HepG2 (cell line): ENCODE measurements around the gene JPH4. TPM values are rescaled to one million over a fixed set of nuclear protein-coding genes. Genes with fewer than 3 reads are reported as not detected.

Experiments used
- AGO1 ChIP-seq: fragments of 200-400 bp; formaldehyde crosslinking; IDR thresholded peaks from 2 replicates; pipeline ENCODE4 v1.6.1; 2017; ENCODE audit warnings: mild to moderate bottlenecking, low read depth, low read length, moderate library complexity; ENCODE audit not compliant: poor library complexity, severe bottlenecking
- ARID5B ChIP-seq: IDR thresholded peaks from 2 replicates; pipeline ENCODE4 v1.4.0; 2020; ENCODE audit warnings: mild to moderate bottlenecking, missing genetic modification reagents
- ATF1 ChIP-seq: IDR thresholded peaks from 2 replicates; pipeline ENCODE4 v1.6.1; 2016; ENCODE audit warnings: mild to moderate bottlenecking, control low read depth
- BRCA1 ChIP-seq: sonication (generic); formaldehyde crosslinking; IDR thresholded peaks from 2 replicates; pipeline ENCODE4 v1.4.0; 2020; ENCODE audit warnings: missing genetic modification reagents
- CHD2 ChIP-seq: IDR thresholded peaks from 2 replicates; pipeline ENCODE4 v1.6.1; 2011; ENCODE audit warnings: low read depth, low read length, improper control_type of control experiment
- ERF ChIP-seq: IDR thresholded peaks from 2 replicates; pipeline ENCODE4 v1.6.1; 2018; ENCODE audit warnings: missing biosample characterization, missing genetic modification reagents
- GTF3A ChIP-seq: sonication (generic); formaldehyde crosslinking; conservative IDR thresholded peaks from 2 replicates; pipeline ENCODE4 v1.4.0; 2020; ENCODE audit warnings: mild to moderate bottlenecking, missing genetic modification reagents
- HDAC6 ChIP-seq: fragments of 200-600 bp; sonication (generic); IDR thresholded peaks from 2 replicates; pipeline ENCODE4 v1.7.0; 2017; ENCODE audit warnings: mild to moderate bottlenecking, antibody characterized with exemption, low read length, low read depth
- PAF1 ChIP-seq: IDR thresholded peaks from 2 replicates; pipeline ENCODE4 v1.6.1; 2016; ENCODE audit warnings: missing genetic modification reagents, missing compliant biosample characterization
- RBM39 ChIP-seq: fragments of 200-400 bp; formaldehyde crosslinking; IDR thresholded peaks from one replicate; pipeline ENCODE4 v1.6.1; 2018; ENCODE audit warnings: antibody characterized with exemption, mild to moderate bottlenecking, low read depth, low read length; ENCODE audit not compliant: poor library complexity, severe bottlenecking
- SAFB2 ChIP-seq: sonication (generic); formaldehyde crosslinking; IDR thresholded peaks from 2 replicates; pipeline ENCODE4 v1.5.1; 2020; ENCODE audit warnings: missing genetic modification reagents, low read depth, mild to moderate bottlenecking, borderline replicate concordance
- SRSF1 ChIP-seq: fragments of 200-400 bp; formaldehyde crosslinking; optimal IDR thresholded peaks from 2 replicates; pipeline ENCODE3; 2017; ENCODE audit warnings: mild to moderate bottlenecking, low read depth, low read length, moderate library complexity
- THAP11 ChIP-seq: IDR thresholded peaks from 2 replicates; pipeline ENCODE4 v1.6.1; 2016; ENCODE audit warnings: missing biosample characterization, missing genetic modification reagents
- ZNF230 ChIP-seq: sonication (generic); formaldehyde crosslinking; IDR thresholded peaks from 2 replicates; pipeline ENCODE4 v1.4.0; 2020; ENCODE audit warnings: mild to moderate bottlenecking, missing genetic modification reagents
- ZNF550 ChIP-seq: sonication (generic); formaldehyde crosslinking; IDR thresholded peaks from 2 replicates; pipeline ENCODE4 v1.4.0; 2020; ENCODE audit warnings: mild to moderate bottlenecking, missing genetic modification reagents, borderline replicate concordance
- ZNF776 ChIP-seq: sonication (generic); formaldehyde crosslinking; IDR thresholded peaks from 2 replicates; pipeline ENCODE4 v1.4.0; 2020; ENCODE audit warnings: mild to moderate bottlenecking, missing genetic modification reagents
- ZNF839 ChIP-seq: sonication (generic); formaldehyde crosslinking; IDR thresholded peaks from 2 replicates; pipeline ENCODE4 v1.4.0; 2020; ENCODE audit warnings: missing genetic modification reagents, mild to moderate bottlenecking, borderline replicate concordance
- polyA plus RNA-seq, 8 experiments: library from polyadenylated mRNA; depleted of rRNA in 3 of 8; stranded (reverse) in 7 of 8; unstranded in 1 of 8; fragments of >200 nt; fragmentation: Illumina TruSeq in 4 of 8; extraction: Trizol in 4 of 8; gene quantifications; 2 replicates each; pipeline versions ENCODE4 v1.2.1 to v1.2.3, GENCODE V29; 2011 to 2016; ENCODE audit warnings: low read depth in 4 of 8, missing spikeins in 1 of 8, mixed read lengths in 1 of 8; ENCODE audit not compliant: insufficient read depth in 1 of 8
- total RNA-seq, 5 experiments: library from RNA; depleted of rRNA; stranded (reverse); fragments of >200 nt; fragmentation: Illumina TruSeq; extraction: Trizol; gene quantifications; 2 replicates each; pipeline ENCODE4 v1.2.3, GENCODE V29; 2016; ENCODE audit warnings: low read depth in 1 of 5
- TF ChIP-seq, protein P1 (sequence below): sonication (generic); formaldehyde crosslinking; IDR thresholded peaks from 2 replicates; pipeline ENCODE4 v1.5.0; 2020; ENCODE audit warnings: mild to moderate bottlenecking, missing genetic modification reagents
- TF ChIP-seq, protein P2 (sequence below): sonication (generic); formaldehyde crosslinking; IDR thresholded peaks from 2 replicates; pipeline ENCODE4 v1.4.0; 2020; ENCODE audit warnings: missing genetic modification reagents, borderline replicate concordance

The JPH4 gene
- total and polyA plus RNA-seq, 2 of the 13 experiments (the other 11 are each of a cell fraction or from before 2014, with no cell fraction given), result 0.08 to 0.22 TPM

DNA sequence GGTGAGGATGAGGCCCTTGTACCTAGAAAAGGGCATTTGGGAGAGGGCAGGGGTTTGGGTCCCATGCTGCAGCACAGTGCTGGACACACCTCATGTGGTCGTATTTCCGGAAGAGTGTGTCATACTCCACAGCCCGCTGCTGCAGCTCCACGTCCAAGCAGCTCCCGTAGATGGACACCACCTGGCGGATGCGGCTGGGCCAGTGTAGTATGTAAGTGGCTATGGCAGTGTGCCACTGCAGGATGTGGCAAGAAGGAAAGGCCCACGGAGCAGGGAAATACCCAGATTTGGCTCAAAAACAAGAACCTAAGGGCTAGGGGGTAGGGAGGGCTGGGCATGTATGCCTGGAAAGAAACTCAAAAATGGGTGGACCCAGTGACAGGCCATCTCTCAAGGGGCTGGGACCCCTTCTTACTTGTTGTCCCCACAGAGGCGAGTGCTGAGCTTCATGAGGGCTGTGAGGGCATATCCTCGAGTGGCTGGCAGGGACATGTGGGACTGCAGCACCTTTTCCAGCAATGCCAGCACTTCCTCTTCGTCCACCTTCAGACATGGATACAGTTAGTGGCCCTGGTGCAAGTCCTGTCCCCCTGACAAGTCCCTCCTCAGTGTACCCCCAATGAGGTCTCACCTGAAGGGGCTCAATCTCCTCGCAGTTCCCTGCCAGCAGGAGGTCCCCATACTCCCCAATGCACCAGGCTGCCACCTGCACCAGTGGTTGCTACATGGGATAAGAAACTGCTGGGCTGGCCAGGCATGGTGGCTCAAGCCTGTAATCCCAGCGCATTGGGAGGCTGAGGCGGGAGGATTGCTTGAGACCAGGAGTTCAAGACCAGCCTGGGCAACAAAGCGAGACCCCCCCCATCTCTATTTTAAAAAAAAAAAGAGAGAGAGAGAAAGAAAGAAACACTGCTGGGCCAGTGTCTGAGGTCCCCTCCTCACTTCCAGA, 16.4 kb downstream of the JPH4 start (continued):
- TF ChIP-seq ZNF550 (CRISPR knock-in tag) (no peak; the same call in none of the 2 replicates), HDAC6 (no peak), ZNF839 (CRISPR knock-in tag) (0 out of 2 replicates have a peak, but pooled peaks have one; percentile 56), ERF (CRISPR knock-in tag) (no peak), ATF1 (CRISPR knock-in tag) (no peak), SRSF1 (no peak), ZNF776 (CRISPR knock-in tag) (no peak), CHD2 (no peak), THAP11 (no peak), ARID5B (CRISPR knock-in tag) (no peak), AGO1 (no peak), SAFB2 (no peak), BRCA1 (CRISPR knock-in tag) (no peak), ZNF230 (CRISPR knock-in tag) (peak; percentile 78; the same call in 1 of the 2 replicates), GTF3A (CRISPR knock-in tag) (no peak), RBM39 (no peak), PAF1 (CRISPR knock-in tag) (no peak)
- TF ChIP-seq, protein P1, sequence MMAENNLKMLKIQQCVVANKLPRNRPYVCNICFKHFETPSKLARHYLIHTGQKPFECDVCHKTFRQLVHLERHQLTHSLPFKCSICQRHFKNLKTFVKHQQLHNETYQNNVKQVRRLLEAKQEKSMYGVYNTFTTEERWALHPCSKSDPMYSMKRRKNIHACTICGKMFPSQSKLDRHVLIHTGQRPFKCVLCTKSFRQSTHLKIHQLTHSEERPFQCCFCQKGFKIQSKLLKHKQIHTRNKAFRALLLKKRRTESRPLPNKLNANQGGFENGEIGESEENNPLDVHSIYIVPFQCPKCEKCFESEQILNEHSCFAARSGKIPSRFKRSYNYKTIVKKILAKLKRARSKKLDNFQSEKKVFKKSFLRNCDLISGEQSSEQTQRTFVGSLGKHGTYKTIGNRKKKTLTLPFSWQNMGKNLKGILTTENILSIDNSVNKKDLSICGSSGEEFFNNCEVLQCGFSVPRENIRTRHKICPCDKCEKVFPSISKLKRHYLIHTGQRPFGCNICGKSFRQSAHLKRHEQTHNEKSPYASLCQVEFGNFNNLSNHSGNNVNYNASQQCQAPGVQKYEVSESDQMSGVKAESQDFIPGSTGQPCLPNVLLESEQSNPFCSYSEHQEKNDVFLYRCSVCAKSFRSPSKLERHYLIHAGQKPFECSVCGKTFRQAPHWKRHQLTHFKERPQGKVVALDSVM (CRISPR knock-in tag), result 0 out of 2 replicates have a peak, but pooled peaks have one; percentile 38
- TF ChIP-seq, protein P2, sequence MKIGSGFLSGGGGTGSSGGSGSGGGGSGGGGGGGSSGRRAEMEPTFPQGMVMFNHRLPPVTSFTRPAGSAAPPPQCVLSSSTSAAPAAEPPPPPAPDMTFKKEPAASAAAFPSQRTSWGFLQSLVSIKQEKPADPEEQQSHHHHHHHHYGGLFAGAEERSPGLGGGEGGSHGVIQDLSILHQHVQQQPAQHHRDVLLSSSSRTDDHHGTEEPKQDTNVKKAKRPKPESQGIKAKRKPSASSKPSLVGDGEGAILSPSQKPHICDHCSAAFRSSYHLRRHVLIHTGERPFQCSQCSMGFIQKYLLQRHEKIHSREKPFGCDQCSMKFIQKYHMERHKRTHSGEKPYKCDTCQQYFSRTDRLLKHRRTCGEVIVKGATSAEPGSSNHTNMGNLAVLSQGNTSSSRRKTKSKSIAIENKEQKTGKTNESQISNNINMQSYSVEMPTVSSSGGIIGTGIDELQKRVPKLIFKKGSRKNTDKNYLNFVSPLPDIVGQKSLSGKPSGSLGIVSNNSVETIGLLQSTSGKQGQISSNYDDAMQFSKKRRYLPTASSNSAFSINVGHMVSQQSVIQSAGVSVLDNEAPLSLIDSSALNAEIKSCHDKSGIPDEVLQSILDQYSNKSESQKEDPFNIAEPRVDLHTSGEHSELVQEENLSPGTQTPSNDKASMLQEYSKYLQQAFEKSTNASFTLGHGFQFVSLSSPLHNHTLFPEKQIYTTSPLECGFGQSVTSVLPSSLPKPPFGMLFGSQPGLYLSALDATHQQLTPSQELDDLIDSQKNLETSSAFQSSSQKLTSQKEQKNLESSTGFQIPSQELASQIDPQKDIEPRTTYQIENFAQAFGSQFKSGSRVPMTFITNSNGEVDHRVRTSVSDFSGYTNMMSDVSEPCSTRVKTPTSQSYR, result no peak
